DOHH2 (cell line): ENCODE data around the gene TMEM33.

ENCODE experiments used
- H3F3A ChIP-seq: fragments of 200-600 bp; sonication (generic), shearing (Covaris generic); 2 replicates; pipeline ENCODE4 v1.6.0; 2016; ENCODE audit warnings: antibody characterized with exemption, mild to moderate bottlenecking; ENCODE audit not compliant: control insufficient read depth, insufficient read depth
- H3K27ac ChIP-seq: fragments of 200-600 bp; sonication (generic); 2 replicates; pipeline ENCODE4 v1.5.1; 2014; ENCODE audit warnings: low read depth, mild to moderate bottlenecking, low read length, moderate library complexity
- H3K27me3 ChIP-seq: fragments of 200-600 bp; sonication (generic); 2 replicates; pipeline ENCODE4 v1.6.1; 2014; ENCODE audit warnings: mild to moderate bottlenecking, low read length, mixed read lengths; ENCODE audit not compliant: control insufficient read depth
- H3K36me3 ChIP-seq: fragments of 200-600 bp; sonication (generic); 2 replicates; pipeline ENCODE4 v1.6.1; 2014; ENCODE audit warnings: mild to moderate bottlenecking, low read length, moderate library complexity, mixed read lengths; ENCODE audit not compliant: control insufficient read depth
- H3K4me1 ChIP-seq: fragments of 200-600 bp; sonication (generic); 2 replicates; pipeline ENCODE4 v1.6.1; 2014; ENCODE audit warnings: mild to moderate bottlenecking, low read length, mixed read lengths; ENCODE audit not compliant: control insufficient read depth
- H3K4me2 ChIP-seq: fragments of 200-600 bp; sonication (generic); 2 replicates; pipeline ENCODE4 v1.6.0; 2014; ENCODE audit warnings: mild to moderate bottlenecking, low read length, moderate library complexity
- H3K4me3 ChIP-seq: fragments of 200-600 bp; sonication (generic); 2 replicates; pipeline ENCODE4 v1.5.1; 2014; ENCODE audit warnings: mild to moderate bottlenecking, low read length, mixed read lengths
- H3K79me2 ChIP-seq: fragments of 200-600 bp; sonication (generic); 2 replicates; pipeline ENCODE4 v1.6.1; 2014; ENCODE audit warnings: mild to moderate bottlenecking, low read length, mixed read lengths; ENCODE audit not compliant: control insufficient read depth
- H3K9me2 ChIP-seq: fragments of 200-600 bp; sonication (generic); replicated peaks from 2 replicates; pipeline ENCODE4 v1.6.1; 2014; ENCODE audit warnings: mild to moderate bottlenecking, low read length, mixed read lengths; ENCODE audit not compliant: control insufficient read depth
- H3K9me3 ChIP-seq: fragments of 200-600 bp; sonication (generic); 2 replicates; pipeline ENCODE4 v1.6.1; 2014; ENCODE audit warnings: antibody characterized with exemption, low read length, mixed read lengths; ENCODE audit not compliant: control insufficient read depth, insufficient read depth
- H4K20me1 ChIP-seq: fragments of 200-600 bp; sonication (generic); 2 replicates; pipeline ENCODE4 v1.6.0; 2014; ENCODE audit warnings: low read depth, mild to moderate bottlenecking, antibody characterized with exemption, low read length, moderate library complexity; ENCODE audit not compliant: control insufficient read depth, insufficient read depth
- EZH2phosphoT487 ChIP-seq: fragments of 200-600 bp; sonication (generic); IDR thresholded peaks from 2 replicates; pipeline ENCODE4 v1.6.1; 2017; ENCODE audit warnings: borderline replicate concordance, mild to moderate bottlenecking, antibody characterized with exemption, low read length, moderate library complexity, mixed read lengths
- TF ChIP-seq, protein P1 (sequence below): fragments of 200-600 bp; sonication (generic); IDR thresholded peaks from one replicate; pipeline ENCODE4 v1.5.1; 2014; ENCODE audit warnings: antibody characterized with exemption, mild to moderate bottlenecking, low read depth, low read length; ENCODE audit not compliant: poor library complexity, severe bottlenecking

TMEM33 gene

DNA sequence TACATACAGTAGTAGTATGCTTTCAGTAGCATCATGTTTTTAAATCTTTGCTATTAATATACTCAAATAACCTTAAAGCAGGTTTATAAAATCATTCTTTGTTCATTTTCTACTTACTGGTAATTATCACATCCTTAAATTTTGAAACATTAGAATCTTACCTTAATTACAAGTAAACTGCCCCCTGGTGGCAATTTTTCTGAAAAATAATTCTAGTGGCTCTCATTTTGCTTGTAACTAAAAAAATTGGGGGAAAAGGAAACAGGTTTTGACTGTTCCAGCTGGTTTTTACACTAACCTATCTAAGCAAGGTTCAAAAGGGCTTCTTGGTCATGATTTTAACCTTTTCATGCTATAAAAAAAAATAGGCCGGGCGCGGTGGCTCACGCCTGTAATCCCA is 27.9 kb downstream of the TMEM33 start:
- Histone ChIP-seq H3K9me2 (no peaks in the 10 kb centered on the region), H3K4me3 (no peak overlapping the region), H3K36me3 (no peaks in the 10 kb centered on the region), H3K27ac (no peak overlapping the region), H3K9me3 (no peaks in the 10 kb centered on the region), H3F3A (peaks cover 12% of the 10 kb centered on the region; the same call in 1 of the 2 replicates), H3K27me3 (no peaks in the 10 kb centered on the region), H3K79me2 (no peaks in the 10 kb centered on the region), H4K20me1 (no peaks in the 10 kb centered on the region), H3K4me1 (no peaks in the 10 kb centered on the region), H3K4me2 (no peak overlapping the region)
- TF ChIP-seq, protein P1, sequence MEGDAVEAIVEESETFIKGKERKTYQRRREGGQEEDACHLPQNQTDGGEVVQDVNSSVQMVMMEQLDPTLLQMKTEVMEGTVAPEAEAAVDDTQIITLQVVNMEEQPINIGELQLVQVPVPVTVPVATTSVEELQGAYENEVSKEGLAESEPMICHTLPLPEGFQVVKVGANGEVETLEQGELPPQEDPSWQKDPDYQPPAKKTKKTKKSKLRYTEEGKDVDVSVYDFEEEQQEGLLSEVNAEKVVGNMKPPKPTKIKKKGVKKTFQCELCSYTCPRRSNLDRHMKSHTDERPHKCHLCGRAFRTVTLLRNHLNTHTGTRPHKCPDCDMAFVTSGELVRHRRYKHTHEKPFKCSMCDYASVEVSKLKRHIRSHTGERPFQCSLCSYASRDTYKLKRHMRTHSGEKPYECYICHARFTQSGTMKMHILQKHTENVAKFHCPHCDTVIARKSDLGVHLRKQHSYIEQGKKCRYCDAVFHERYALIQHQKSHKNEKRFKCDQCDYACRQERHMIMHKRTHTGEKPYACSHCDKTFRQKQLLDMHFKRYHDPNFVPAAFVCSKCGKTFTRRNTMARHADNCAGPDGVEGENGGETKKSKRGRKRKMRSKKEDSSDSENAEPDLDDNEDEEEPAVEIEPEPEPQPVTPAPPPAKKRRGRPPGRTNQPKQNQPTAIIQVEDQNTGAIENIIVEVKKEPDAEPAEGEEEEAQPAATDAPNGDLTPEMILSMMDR = peak; percentile 55
- no peak for TF ChIP-seq EZH2phosphoT487

DNA sequence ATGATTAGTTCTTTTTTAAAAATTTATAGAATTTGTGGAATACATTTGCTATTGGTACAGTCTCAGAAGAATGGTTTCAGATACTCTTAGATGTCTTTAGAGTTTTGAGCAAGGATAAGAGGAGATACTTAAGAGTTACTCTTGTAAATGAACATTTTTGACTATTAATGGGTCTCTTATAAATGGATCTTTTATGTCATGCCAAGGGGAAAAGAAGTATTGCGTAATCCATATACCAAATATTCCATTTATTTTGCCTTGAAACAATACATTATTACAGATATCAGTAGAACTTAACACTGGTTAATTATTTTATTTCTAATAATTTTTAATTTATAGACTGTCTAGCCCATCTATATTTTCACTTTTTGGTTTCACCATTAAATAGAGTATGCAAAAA is 29.2 kb downstream of the TMEM33 start:
- Histone ChIP-seq H3K4me2 (no peak overlapping the region), H3K27me3 (no peaks in the 10 kb centered on the region), H3K79me2 (no peaks in the 10 kb centered on the region), H3K9me3 (peaks cover 5% of the 10 kb centered on the region; the same call in 1 of the 2 replicates), H3K4me3 (no peak overlapping the region), H3K4me1 (no peaks in the 10 kb centered on the region), H3K36me3 (no peaks in the 10 kb centered on the region), H4K20me1 (no peaks in the 10 kb centered on the region), H3K9me2 (no peaks in the 10 kb centered on the region), H3F3A (peaks cover 12% of the 10 kb centered on the region; the same call in 1 of the 2 replicates), H3K27ac (no peak overlapping the region)
- TF ChIP-seq EZH2phosphoT487 = no peak
- TF ChIP-seq, protein P1 = no peak

DNA sequence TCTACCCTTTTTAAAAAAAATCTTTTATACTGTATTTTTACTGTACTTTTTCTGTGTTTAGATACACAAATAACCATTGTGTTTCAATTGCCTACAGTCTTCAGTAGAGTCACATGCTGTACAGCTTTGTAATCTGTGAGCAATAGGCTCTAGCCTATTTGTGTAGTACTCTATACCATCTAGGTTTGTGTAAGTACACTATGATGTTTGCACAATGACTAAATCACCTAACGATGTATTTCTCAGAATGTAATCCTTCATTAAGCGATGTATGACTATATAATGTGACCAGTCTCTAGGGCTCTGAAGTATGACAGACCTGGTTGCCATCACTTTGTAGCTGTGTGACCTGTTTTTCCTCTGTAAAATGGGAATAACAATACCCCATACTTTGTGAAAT is 32.2 kb downstream of the TMEM33 start:
- Histone ChIP-seq H3K79me2 (no peaks in the 10 kb centered on the region), H4K20me1 (no peaks in the 10 kb centered on the region), H3K9me2 (no peaks in the 10 kb centered on the region), H3K4me3 (no peak overlapping the region), H3K9me3 (peaks cover 5% of the 10 kb centered on the region; the same call in 1 of the 2 replicates), H3K36me3 (no peaks in the 10 kb centered on the region), H3K4me1 (no peaks in the 10 kb centered on the region), H3K27ac (no peak overlapping the region), H3F3A (peaks cover 5% of the 10 kb centered on the region; the same call in 1 of the 2 replicates), H3K27me3 (no peaks in the 10 kb centered on the region), H3K4me2 (no peak overlapping the region)
- TF ChIP-seq EZH2phosphoT487 = no peak
- TF ChIP-seq, protein P1 = no peak
